ENCODE results near the gene LAMTOR2. TPM values are rescaled to one million over a fixed set of nuclear protein-coding genes. Genes with fewer than 3 reads are reported as not detected.

LAMTOR2 gene
- total and polyA plus RNA-seq, 2 of the 8 experiments (the other 6 are each of a cell fraction or from before 2014, with no cell fraction given) = 54.7 to 122 TPM

GRCh38 chr1:156054500-156055280 is at the start of gene LAMTOR2 (continued):
- TF ChIP-seq CHD7 (IDR thresholded peaks at IDR 0.05; ENCODE audit: insufficient replicate concordance, low read length) (no peak), TCF12 (IDR thresholded peaks at IDR 0.05; ENCODE audit: low read depth, low read length) (no peak), CBX5 (IDR thresholded peaks at IDR 0.05; ENCODE audit: low read depth, low read length) (no peak), CHD2 (IDR thresholded peaks at IDR 0.05; ENCODE audit: low read length) (peak; percentile 52; the same call in 1 of the 2 replicates), BRCA1 (IDR thresholded peaks at IDR 0.05; ENCODE audit: low read depth, low read length) (no peak), FOSL1 (IDR thresholded peaks at IDR 0.05; ENCODE audit: insufficient read depth, low read depth, low read length) (no peak), KDM1A (IDR thresholded peaks at IDR 0.05; ENCODE audit: borderline replicate concordance, low read length) (no peak), EP300 (IDR thresholded peaks at IDR 0.05; ENCODE audit: borderline replicate concordance in 1 of 2, low read depth in 2 of 2, low read length in 2 of 2) (no peak), PHF8 (conservative IDR thresholded peaks at IDR 0.05; ENCODE audit: low read depth, low read length) (peak; percentile 31), SP2 (IDR thresholded peaks at IDR 0.05; ENCODE audit: low read length) (no peak)
